Suprapubic skin (tissue), 4 donors: ENCODE data around the gene ZFR. TPM values are rescaled to one million over a fixed set of nuclear protein-coding genes. Genes with fewer than 3 reads are reported as not detected.
"Not testable (repeated sequence)": the region's sequence is repeated elsewhere in the genome, so short reads cannot be mapped to it uniquely, and the experiment has no call there.

Experiments used
- DNase-seq, 2 donors: peaks; one replicate each; pipeline ENCODE4 v3.0.0-alpha.2; 2019; ENCODE audit warnings: low spot score in 2 of 2
- H3K27ac ChIP-seq: fragments of 200-600 bp; sonication (generic); one replicate; pipeline ENCODE4 v1.5.1; 2019
- H3K27me3 ChIP-seq: fragments of 200-600 bp; sonication (generic); one replicate; pipeline ENCODE4 v1.5.1; 2019
- H3K36me3 ChIP-seq: fragments of 200-600 bp; sonication (generic); one replicate; pipeline ENCODE4 v1.5.1; 2019
- H3K4me1 ChIP-seq: fragments of 200-600 bp; sonication (generic); one replicate; pipeline ENCODE4 v1.5.1; 2019
- H3K4me3 ChIP-seq: fragments of 200-600 bp; sonication (generic); one replicate; pipeline ENCODE4 v1.5.1; 2019; ENCODE audit warnings: mild to moderate bottlenecking
- H3K9me3 ChIP-seq: fragments of 200-600 bp; sonication (generic); one replicate; pipeline ENCODE4 v1.5.1; 2019
- CTCF ChIP-seq, 2 donors: fragments of 200-600 bp in 1 of 2; fragments of 450-650 bp in 1 of 2; sonication (generic) in 1 of 2; IDR thresholded peaks; one replicate each; pipeline ENCODE4 v1.5.1; 2016 to 2019; ENCODE audit warnings: antibody characterized with exemption in 2 of 2, mild to moderate bottlenecking in 1 of 2, moderate library complexity in 1 of 2
- EP300 ChIP-seq: sonication (generic); formaldehyde crosslinking; IDR thresholded peaks from one replicate; pipeline ENCODE4 v1.6.1; 2017; ENCODE audit warnings: antibody characterized with exemption
- POLR2A ChIP-seq, 2 donors: fragments of 450-650 bp; IDR thresholded peaks; one replicate each; pipeline ENCODE4 v1.6.1; 2017; ENCODE audit warnings: antibody characterized with exemption in 2 of 2, mild to moderate bottlenecking in 2 of 2, moderate library complexity in 2 of 2
- POLR2AphosphoS5 ChIP-seq, 3 donors: sonication (generic); formaldehyde crosslinking; IDR thresholded peaks; one replicate each; pipeline ENCODE4 v1.6.1; 2017; ENCODE audit warnings: antibody characterized with exemption in 3 of 3
- WGBS: methylation state at CpG from one replicate; pipeline ENCODE4 v1.1.5; 2018; 5-methylcytosine and 5-hydroxymethylcytosine counted together
- total RNA-seq, 4 donors: library from RNA; depleted of rRNA; stranded (reverse); fragments of >200 nt; gene quantifications; one replicate each; pipeline ENCODE4 v1.1.0, GENCODE V29; 2016

Gene ZFR
- total RNA-seq, 4 donors from 2014 or later = 49.0 to 66.8 (median 54.1) TPM

GRCh38 chr5:32434221-32434620 is 10.3 kb downstream of the ZFR start:
- no peaks in the 10 kb centered on the region for H3K27me3 ChIP-seq
- peaks cover 16% of the 10 kb centered on the region for H3K4me1 ChIP-seq
- WGBS = 86% methylated on average over 1 of the region's 1 CpG
- no peaks in the 10 kb centered on the region for H3K9me3 ChIP-seq
- H3K36me3 ChIP-seq = no peaks in the 10 kb centered on the region
- H3K4me3 ChIP-seq = no peak overlapping the region
- TF ChIP-seq EP300 (no peak), CTCF (IDR thresholded peaks at IDR 0.05) (no peak), POLR2A (IDR thresholded peaks at IDR 0.05) (no peak), POLR2AphosphoS5 (IDR thresholded peaks at IDR 0.05) (no peak)
- no peak overlapping the region for H3K27ac ChIP-seq
- DNase-seq = no peak

GRCh38 chr5:32432633-32433032 is 11.9 kb downstream of the ZFR start:
- DNase-seq = no peak

GRCh38 chr5:32430825-32431224 is 13.7 kb downstream of the ZFR start:
- not testable (repeated sequence) for H3K9me3 ChIP-seq, DNase-seq, H3K27ac ChIP-seq, H3K4me1 ChIP-seq, H3K27me3 ChIP-seq, H3K4me3 ChIP-seq
- H3K36me3 ChIP-seq = peaks cover 12% of the 10 kb centered on the region
- 97% methylated on average over 4 of the region's 4 CpGs for WGBS

More at GRCh38 chr5:32432633-32433032, 11.9 kb downstream of the ZFR start:
- TF ChIP-seq POLR2A (IDR thresholded peaks at IDR 0.05) (no peak), EP300 (no peak), CTCF (IDR thresholded peaks at IDR 0.05) (no peak), POLR2AphosphoS5 (IDR thresholded peaks at IDR 0.05) (no peak)
- H3K9me3 ChIP-seq = no peaks in the 10 kb centered on the region
- 94% methylated on average over 3 of the region's 3 CpGs for WGBS
- no peak overlapping the region for H3K4me3 ChIP-seq
- peaks cover 11% of the 10 kb centered on the region for H3K4me1 ChIP-seq
- H3K36me3 ChIP-seq = peaks cover 8% of the 10 kb centered on the region
- no peaks in the 10 kb centered on the region for H3K27me3 ChIP-seq
- no peak overlapping the region for H3K27ac ChIP-seq

- H3K4me1 ChIP-seq = peaks cover 2% of the 10 kb centered on the region
- DNase-seq = no peak
- H3K4me3 ChIP-seq = no peak overlapping the region
- H3K27ac ChIP-seq = no peak overlapping the region
- WGBS = 88% methylated on average over 4 of the region's 4 CpGs
- no peaks in the 10 kb centered on the region for H3K9me3 ChIP-seq
- H3K36me3 ChIP-seq = peaks cover 12% of the 10 kb centered on the region
- TF ChIP-seq EP300 (no peak), POLR2AphosphoS5 (IDR thresholded peaks at IDR 0.05) (no peak), POLR2A (IDR thresholded peaks at IDR 0.05) (no peak), CTCF (IDR thresholded peaks at IDR 0.05) (no peak)
- H3K27me3 ChIP-seq = no peaks in the 10 kb centered on the region
Measured at GRCh38 chr5:32428426-32428825, 16.1 kb downstream of the ZFR start.

GRCh38 chr5:32426440-32427151 is 17.9 kb downstream of the ZFR start:
- Histone ChIP-seq H3K27me3 (no peaks in the 10 kb centered on the region), H3K36me3 (peaks cover 12% of the 10 kb centered on the region), H3K9me3 (no peaks in the 10 kb centered on the region), H3K4me1 (peaks cover 7% of the 10 kb centered on the region), H3K27ac (no peak overlapping the region), H3K4me3 (no peak overlapping the region)
- no peak for TF ChIP-seq POLR2A (IDR thresholded peaks at IDR 0.05)
- TF ChIP-seq EP300 = no peak
- TF ChIP-seq CTCF (IDR thresholded peaks at IDR 0.05) = no peak
- TF ChIP-seq POLR2AphosphoS5 (IDR thresholded peaks at IDR 0.05) = no peak
- no peak for DNase-seq
- 79% methylated on average over 7 of the region's 7 CpGs for WGBS

GRCh38 chr5:32422697-32423096 is 21.8 kb downstream of the ZFR start:
- no peak for DNase-seq
- Histone ChIP-seq H3K27me3 (no peaks in the 10 kb centered on the region), H3K4me3 (no peak overlapping the region), H3K9me3 (no peaks in the 10 kb centered on the region), H3K4me1 (peaks cover 17% of the 10 kb centered on the region), H3K36me3 (peaks cover 13% of the 10 kb centered on the region), H3K27ac (no peak overlapping the region)
- TF ChIP-seq CTCF (IDR thresholded peaks at IDR 0.05) = no peak
- TF ChIP-seq POLR2AphosphoS5 (IDR thresholded peaks at IDR 0.05) = no peak
- TF ChIP-seq EP300 = no peak
- 95% methylated on average over 4 of the region's 4 CpGs for WGBS
